Thyroid gland (tissue), 4 donors: ENCODE measurements around the gene IGFN1. TPM values are rescaled to one million over a fixed set of nuclear protein-coding genes. Genes with fewer than 3 reads are reported as not detected.

Experiments
- DNase-seq, 2 donors: peaks; one replicate each; pipeline ENCODE4 v3.0.0-alpha.2; 2019
- H3K27ac ChIP-seq, 3 donors: fragments of 200-600 bp; sonication (generic); 1 replicate in 2 of 3; 2 replicates in 1 of 3; pipeline ENCODE4 v1.5.1; 2016 to 2019; ENCODE audit warnings: mild to moderate bottlenecking in 1 of 3, moderate library complexity in 1 of 3
- H3K27me3 ChIP-seq: fragments of 200-600 bp; sonication (generic); one replicate; pipeline ENCODE4 v1.5.1; 2019
- H3K36me3 ChIP-seq, 2 donors: fragments of 200-600 bp; sonication (generic); one replicate each; pipeline ENCODE4 v1.5.1; 2016 to 2019
- H3K4me1 ChIP-seq, 2 donors: fragments of 200-600 bp; sonication (generic); one replicate each; pipeline ENCODE4 v1.5.1; 2017 to 2019
- H3K4me3 ChIP-seq, 3 donors: fragments of 200-600 bp; sonication (generic); replicated peaks in 1 of 3; 1 replicate in 2 of 3; 2 replicates in 1 of 3; pipeline ENCODE4 v1.5.1; 2016; ENCODE audit warnings: mild to moderate bottlenecking in 1 of 3
- H3K9me3 ChIP-seq: fragments of 200-600 bp; sonication (generic); one replicate; pipeline ENCODE4 v1.5.1; 2017
- CTCF ChIP-seq, 6 experiments: fragments of 200-600 bp in 3 of 6; fragments of 450-650 bp in 3 of 6; sonication (generic) in 3 of 6; IDR thresholded peaks; one replicate each; pipeline ENCODE4 v1.5.1; 2016 to 2019; ENCODE audit warnings: antibody characterized with exemption in 6 of 6, mild to moderate bottlenecking in 2 of 6, inconsistent platforms in 1 of 6, moderate library complexity in 1 of 6
- POLR2A ChIP-seq, 2 donors: fragments of 450-650 bp; IDR thresholded peaks; one replicate each; pipeline ENCODE4 v1.6.1; 2017; ENCODE audit warnings: antibody characterized with exemption in 2 of 2, mild to moderate bottlenecking in 2 of 2, moderate library complexity in 1 of 2
- WGBS, 2 donors: methylation state at CpG; one replicate each; pipeline ENCODE4 v1.1.5; 2017; 5-methylcytosine and 5-hydroxymethylcytosine counted together
- intact Hi-C: fragments of 100-400 bp; cut with DNase I; formaldehyde crosslinking; loops from one replicate; pipeline ENCODE4 v1.15.1; 2023
- total RNA-seq, 4 donors: library from RNA; depleted of rRNA; stranded (reverse); fragments of >200 nt; gene quantifications; one replicate each; pipeline ENCODE4 v1.2.3, GENCODE V29; 2016

IGFN1 gene
- total RNA-seq, 4 donors from 2014 or later = 16.2 to 78.6 (median 33.0) TPM

GRCh38 chr1:201223852-201224665, 33.4 kb downstream of the IGFN1 start:
- no peaks in the 10 kb centered on the region for H3K36me3 ChIP-seq
- no peaks in the 10 kb centered on the region for H3K27me3 ChIP-seq
- no peak overlapping the region for H3K27ac ChIP-seq
- intact Hi-C loops = no loop called here
- TF ChIP-seq POLR2A (IDR thresholded peaks at IDR 0.05) (no peak), CTCF (IDR thresholded peaks at IDR 0.05) (no peak)
- H3K4me1 ChIP-seq = no peaks in the 10 kb centered on the region
- DNase-seq = no peak
- 92 to 93% methylated on average over 17 of the region's 17 CpGs for WGBS, 2 donors
- H3K9me3 ChIP-seq = no peaks in the 10 kb centered on the region
- no peak overlapping the region for H3K4me3 ChIP-seq

GRCh38 chr1:201224666-201225370, 34.2 kb downstream of the IGFN1 start:
- intact Hi-C loops = no loop called here
- Histone ChIP-seq H3K9me3 (no peaks in the 10 kb centered on the region), H3K4me1 (no peaks in the 10 kb centered on the region), H3K27me3 (no peaks in the 10 kb centered on the region), H3K4me3 (no peak overlapping the region), H3K27ac (no peak overlapping the region), H3K36me3 (no peaks in the 10 kb centered on the region)
- no peak for TF ChIP-seq CTCF (IDR thresholded peaks at IDR 0.05)
- no peak for TF ChIP-seq POLR2A (IDR thresholded peaks at IDR 0.05)
- 73 to 87% methylated on average over 7 of the region's 7 CpGs for WGBS, 2 donors
- DNase-seq = no peak

- H3K36me3 ChIP-seq = no peaks in the 10 kb centered on the region
- WGBS, 2 donors = 57 to 76% methylated on average over 7 of the region's 7 CpGs
- no peaks in the 10 kb centered on the region for H3K9me3 ChIP-seq
- TF ChIP-seq CTCF (IDR thresholded peaks at IDR 0.05) (no peak), POLR2A (IDR thresholded peaks at IDR 0.05) (no peak)
- no peak overlapping the region for H3K4me3 ChIP-seq
- H3K27ac ChIP-seq = no peak overlapping the region
- no peak for DNase-seq
- no peaks in the 10 kb centered on the region for H3K27me3 ChIP-seq
- intact Hi-C loops = no loop called here
- no peaks in the 10 kb centered on the region for H3K4me1 ChIP-seq
Observed at GRCh38 chr1:201226178-201226514, 35.5 kb downstream of the IGFN1 start.

- TF ChIP-seq CTCF (IDR thresholded peaks at IDR 0.05) (no peak), POLR2A (IDR thresholded peaks at IDR 0.05) (no peak)
- no peak overlapping the region for H3K27ac ChIP-seq
- no peaks in the 10 kb centered on the region for H3K4me1 ChIP-seq
- no peak overlapping the region for H3K4me3 ChIP-seq
- 86 to 96% methylated on average over 16 to 18 of the region's 24 CpGs for WGBS, 2 donors
- H3K36me3 ChIP-seq = no peaks in the 10 kb centered on the region
- H3K9me3 ChIP-seq = no peaks in the 10 kb centered on the region
- no peaks in the 10 kb centered on the region for H3K27me3 ChIP-seq
- no peak for DNase-seq
- intact Hi-C loops = no loop called here
Observed at GRCh38 chr1:201226859-201227488, 36.4 kb downstream of the IGFN1 start.
